Panc1 (cell line): ENCODE measurements around the gene MFSD2A. TPM values are rescaled to one million over a fixed set of nuclear protein-coding genes. Genes with fewer than 3 reads are reported as not detected.
"Not testable (repeated sequence)": the region's sequence is repeated elsewhere in the genome, so short reads cannot be mapped to it uniquely, and the experiment has no call there.

Experiments used
- ATAC-seq: fragments of 200-7000 bp; cut with Tn5 transposase; 2 replicates; pipeline ENCODE4 v1.9.1; 2020; ENCODE audit warnings: mild to moderate bottlenecking, moderate library complexity
- BruUV-seq: library from RNA; stranded (reverse); fragments of 400-500 nt; replicated peaks from 2 replicates; lab custom pipeline; 2021; lab: Mats Ljungman, UMichigan
- CTCF ChIA-PET: fragments of 300-600 bp; sonication (Branson Sonifier 250); formaldehyde crosslinking; loops from one replicate; lab custom pipeline; 2022; ENCODE audit warnings: antibody characterized with exemption; lab: Charles Lee
- POLR2A ChIA-PET: fragments of 300-600 bp; sonication (Branson Sonifier 250); formaldehyde crosslinking; loops from one replicate; lab custom pipeline; 2022; ENCODE audit warnings: antibody characterized with exemption; lab: Charles Lee
- DNase-seq: peaks from one replicate; pipeline ENCODE4 v3.0.0-alpha.2; 2010; ENCODE audit warnings: low read depth, low spot score
- H3K27ac ChIP-seq: 2 replicates; pipeline ENCODE4 v1.5.1; 2011; ENCODE audit warnings: mild to moderate bottlenecking, low read length, inconsistent platforms
- H3K27me3 ChIP-seq: fragments of 200-500 bp; sonication (Bioruptor generic); 2 replicates; pipeline ENCODE4 v1.6.0; 2014; ENCODE audit warnings: low read length, inconsistent platforms; ENCODE audit not compliant: control insufficient read depth, insufficient read depth
- H3K36me3 ChIP-seq: fragments of 200-500 bp; sonication (Bioruptor generic); 2 replicates; pipeline ENCODE4 v1.5.1; 2014; ENCODE audit warnings: inconsistent platforms, mild to moderate bottlenecking, low read length, moderate library complexity; ENCODE audit not compliant: control insufficient read depth, insufficient read depth
- H3K4me1 ChIP-seq: 2 replicates; pipeline ENCODE4 v1.5.1; 2011; ENCODE audit warnings: inconsistent platforms, mild to moderate bottlenecking, low read length, moderate library complexity; ENCODE audit not compliant: control insufficient read depth, insufficient read depth
- H3K4me3 ChIP-seq, 2 experiments: 2 replicates each; pipeline ENCODE4 v1.5.1; 2011 to 2012; ENCODE audit warnings: low read depth in 2 of 2, low read length in 2 of 2, mild to moderate bottlenecking in 2 of 2, inconsistent platforms in 1 of 2, moderate library complexity in 1 of 2
- H3K9me3 ChIP-seq: fragments of 200-500 bp; sonication (Bioruptor generic); 2 replicates; pipeline ENCODE4 v1.5.1; 2014; ENCODE audit warnings: low read depth, mild to moderate bottlenecking, inconsistent platforms, low read length, moderate library complexity; ENCODE audit not compliant: control insufficient read depth, insufficient read depth
- POLR2AphosphoS5 ChIP-seq: IDR thresholded peaks from 2 replicates; pipeline ENCODE4 v1.6.1; 2012; ENCODE audit warnings: mild to moderate bottlenecking, low read depth, low read length, moderate library complexity
- SIN3A ChIP-seq: IDR thresholded peaks from 2 replicates; pipeline ENCODE4 v1.6.1; 2012; ENCODE audit warnings: low read depth, mild to moderate bottlenecking, low read length, moderate library complexity, borderline replicate concordance; ENCODE audit not compliant: insufficient read depth
- TCF7L2 ChIP-seq: IDR thresholded peaks from 2 replicates; pipeline ENCODE4 v1.6.1; 2011; ENCODE audit warnings: mild to moderate bottlenecking, low read depth, low read length, inconsistent platforms
- in situ Hi-C: cut with HindIII; loops from 2 replicates; pipeline ENCODE4 v1.10.0; 2016; ENCODE audit warnings: low sequenced_read_pairs, low pct_unique_long_range_greater_than_20kb
- intact Hi-C: fragments of 100-400 bp; cut with micrococcal nuclease; formaldehyde crosslinking; loops from one replicate; pipeline ENCODE4 v1.10.0; 2022; ENCODE audit not compliant: unreplicated experiment
- total RNA-seq: library from RNA; stranded (reverse); gene quantifications from one replicate; pipeline ENCODE4 v1.2.1, GENCODE V29; 2021; ENCODE audit not compliant: unreplicated experiment
- TF ChIP-seq, protein P1 (sequence below): fragments of 450-650 bp; IDR thresholded peaks from 2 replicates; pipeline ENCODE4 v1.5.1; 2017; ENCODE audit warnings: mild to moderate bottlenecking
- TF ChIP-seq, protein P2 (sequence below), 2 experiments: IDR thresholded peaks; 2 replicates each; pipeline ENCODE4 v1.6.1; 2011 to 2012; ENCODE audit warnings: low read depth in 2 of 2, control low read depth in 1 of 2, low read length in 1 of 2, mild to moderate bottlenecking in 1 of 2, moderate library complexity in 1 of 2; ENCODE audit not compliant: insufficient read depth in 1 of 2

Gene MFSD2A
- total RNA-seq, 1 experiment from 2014 or later: 1.2 TPM

DNA sequence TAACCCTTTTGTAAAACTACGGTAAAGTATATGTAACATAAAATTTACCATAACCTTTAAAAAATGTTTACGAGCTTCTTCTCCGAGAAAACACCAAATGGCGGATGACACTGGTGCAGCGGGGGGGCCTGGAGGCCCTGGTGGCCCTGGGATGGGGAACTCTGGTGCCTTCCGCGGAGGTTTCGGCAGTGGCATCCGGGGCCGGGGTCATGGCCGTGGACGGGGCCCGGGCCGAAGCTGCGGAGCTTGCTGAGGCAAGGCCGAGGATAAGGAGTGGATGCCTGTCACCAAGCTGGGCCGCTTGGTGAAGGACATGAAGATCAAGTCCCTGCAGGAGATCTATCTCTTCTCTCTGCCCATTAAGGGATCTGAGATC lies 7.5 kb downstream of the MFSD2A start:
- no peak for DNase-seq
- Histone ChIP-seq H3K27me3 (no peaks in the 10 kb centered on the region), H3K27ac (no peak overlapping the region), H3K9me3 (no peaks in the 10 kb centered on the region), H3K4me3 (no peak overlapping the region), H3K4me1 (no peaks in the 10 kb centered on the region), H3K36me3 (no peaks in the 10 kb centered on the region)
- TF ChIP-seq, protein P1, sequence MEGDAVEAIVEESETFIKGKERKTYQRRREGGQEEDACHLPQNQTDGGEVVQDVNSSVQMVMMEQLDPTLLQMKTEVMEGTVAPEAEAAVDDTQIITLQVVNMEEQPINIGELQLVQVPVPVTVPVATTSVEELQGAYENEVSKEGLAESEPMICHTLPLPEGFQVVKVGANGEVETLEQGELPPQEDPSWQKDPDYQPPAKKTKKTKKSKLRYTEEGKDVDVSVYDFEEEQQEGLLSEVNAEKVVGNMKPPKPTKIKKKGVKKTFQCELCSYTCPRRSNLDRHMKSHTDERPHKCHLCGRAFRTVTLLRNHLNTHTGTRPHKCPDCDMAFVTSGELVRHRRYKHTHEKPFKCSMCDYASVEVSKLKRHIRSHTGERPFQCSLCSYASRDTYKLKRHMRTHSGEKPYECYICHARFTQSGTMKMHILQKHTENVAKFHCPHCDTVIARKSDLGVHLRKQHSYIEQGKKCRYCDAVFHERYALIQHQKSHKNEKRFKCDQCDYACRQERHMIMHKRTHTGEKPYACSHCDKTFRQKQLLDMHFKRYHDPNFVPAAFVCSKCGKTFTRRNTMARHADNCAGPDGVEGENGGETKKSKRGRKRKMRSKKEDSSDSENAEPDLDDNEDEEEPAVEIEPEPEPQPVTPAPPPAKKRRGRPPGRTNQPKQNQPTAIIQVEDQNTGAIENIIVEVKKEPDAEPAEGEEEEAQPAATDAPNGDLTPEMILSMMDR: no peak
- no peak for TF ChIP-seq SIN3A
- no peak for TF ChIP-seq POLR2AphosphoS5
- TF ChIP-seq TCF7L2: no peak
- TF ChIP-seq, protein P2, sequence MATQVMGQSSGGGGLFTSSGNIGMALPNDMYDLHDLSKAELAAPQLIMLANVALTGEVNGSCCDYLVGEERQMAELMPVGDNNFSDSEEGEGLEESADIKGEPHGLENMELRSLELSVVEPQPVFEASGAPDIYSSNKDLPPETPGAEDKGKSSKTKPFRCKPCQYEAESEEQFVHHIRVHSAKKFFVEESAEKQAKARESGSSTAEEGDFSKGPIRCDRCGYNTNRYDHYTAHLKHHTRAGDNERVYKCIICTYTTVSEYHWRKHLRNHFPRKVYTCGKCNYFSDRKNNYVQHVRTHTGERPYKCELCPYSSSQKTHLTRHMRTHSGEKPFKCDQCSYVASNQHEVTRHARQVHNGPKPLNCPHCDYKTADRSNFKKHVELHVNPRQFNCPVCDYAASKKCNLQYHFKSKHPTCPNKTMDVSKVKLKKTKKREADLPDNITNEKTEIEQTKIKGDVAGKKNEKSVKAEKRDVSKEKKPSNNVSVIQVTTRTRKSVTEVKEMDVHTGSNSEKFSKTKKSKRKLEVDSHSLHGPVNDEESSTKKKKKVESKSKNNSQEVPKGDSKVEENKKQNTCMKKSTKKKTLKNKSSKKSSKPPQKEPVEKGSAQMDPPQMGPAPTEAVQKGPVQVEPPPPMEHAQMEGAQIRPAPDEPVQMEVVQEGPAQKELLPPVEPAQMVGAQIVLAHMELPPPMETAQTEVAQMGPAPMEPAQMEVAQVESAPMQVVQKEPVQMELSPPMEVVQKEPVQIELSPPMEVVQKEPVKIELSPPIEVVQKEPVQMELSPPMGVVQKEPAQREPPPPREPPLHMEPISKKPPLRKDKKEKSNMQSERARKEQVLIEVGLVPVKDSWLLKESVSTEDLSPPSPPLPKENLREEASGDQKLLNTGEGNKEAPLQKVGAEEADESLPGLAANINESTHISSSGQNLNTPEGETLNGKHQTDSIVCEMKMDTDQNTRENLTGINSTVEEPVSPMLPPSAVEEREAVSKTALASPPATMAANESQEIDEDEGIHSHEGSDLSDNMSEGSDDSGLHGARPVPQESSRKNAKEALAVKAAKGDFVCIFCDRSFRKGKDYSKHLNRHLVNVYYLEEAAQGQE (IDR thresholded peaks at IDR 0.05; ENCODE audit: insufficient read depth in 1 of 2, low read depth in 2 of 2, low read length in 1 of 2): no peak
- ATAC-seq: no peak
- intact Hi-C loops (no loop called here), in situ Hi-C loops (no loop called here)
- BruUV-seq: no TSS peak
- ChIA-PET CTCF (no interaction called here), POLR2A (no interaction called here)

DNA sequence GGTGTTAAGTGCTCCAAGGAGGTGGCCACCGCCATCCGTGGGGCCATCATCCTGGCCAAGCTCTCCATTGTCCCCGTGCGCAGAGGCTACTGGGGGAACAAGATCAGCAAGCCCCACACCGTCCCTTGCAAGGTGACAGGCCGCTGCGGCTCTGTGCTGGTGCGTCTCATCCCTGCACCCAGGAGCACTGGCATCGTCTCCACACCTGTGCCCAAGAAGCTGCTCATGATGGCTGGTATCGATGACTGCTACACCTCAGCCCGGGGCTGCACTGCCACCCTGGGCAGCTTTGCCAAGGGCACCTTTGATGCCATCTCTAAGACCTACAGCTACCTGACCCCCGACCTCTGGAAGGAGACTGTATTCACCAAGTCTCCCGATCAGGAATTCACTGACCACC lies 8.0 kb downstream of the MFSD2A start:
- H3K36me3 ChIP-seq, H3K27me3 ChIP-seq, H3K4me3 ChIP-seq, H3K4me1 ChIP-seq, CTCF ChIA-PET, intact Hi-C loops, H3K9me3 ChIP-seq, in situ Hi-C loops, H3K27ac ChIP-seq, BruUV-seq, ATAC-seq, POLR2A ChIA-PET, DNase-seq: not testable (repeated sequence)

DNA sequence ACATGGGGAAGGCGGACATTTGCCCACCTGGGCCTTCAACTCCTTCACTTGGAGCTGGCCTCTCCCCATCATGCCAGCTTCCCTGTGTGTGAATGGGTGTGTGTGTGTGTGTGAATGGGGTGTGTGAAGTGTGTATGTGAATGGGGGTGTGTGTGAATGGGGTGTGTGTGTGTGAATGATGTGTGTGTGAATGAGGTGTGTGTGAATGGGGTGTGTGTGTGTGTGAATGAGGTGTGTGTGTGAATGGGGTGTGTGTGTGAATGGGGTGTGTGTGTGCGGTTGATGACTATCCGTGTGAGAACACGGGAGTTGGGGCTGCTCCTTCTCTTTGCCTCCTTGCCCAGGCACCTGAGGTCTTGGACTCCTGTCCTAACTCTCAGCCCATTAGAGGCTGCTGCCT lies 9.6 kb downstream of the MFSD2A start:
- Histone ChIP-seq H3K27ac (no peak overlapping the region), H3K27me3 (no peaks in the 10 kb centered on the region), H3K4me1 (no peaks in the 10 kb centered on the region), H3K9me3 (no peaks in the 10 kb centered on the region), H3K36me3 (no peaks in the 10 kb centered on the region), H3K4me3 (no peak overlapping the region)
- ChIA-PET CTCF (no interaction called here), POLR2A (no interaction called here)
- no TSS peak for BruUV-seq
- intact Hi-C loops: no loop called here
- in situ Hi-C loops: no loop called here
- no peak for DNase-seq
- no peak for TF ChIP-seq SIN3A
- no peak for TF ChIP-seq POLR2AphosphoS5
- TF ChIP-seq, protein P1: no peak
- TF ChIP-seq TCF7L2: no peak
- TF ChIP-seq, protein P2 (IDR thresholded peaks at IDR 0.05; ENCODE audit: insufficient read depth in 1 of 2, low read depth in 2 of 2, low read length in 1 of 2): no peak
- ATAC-seq: no peak
